DMS53 (cell line): ENCODE results near the gene SPON2.

Experiments used
- DNase-seq: peaks from one replicate; lab custom pipeline; 2025; lab: John Stamatoyannopoulos, UW

The SPON2 gene

DNA sequence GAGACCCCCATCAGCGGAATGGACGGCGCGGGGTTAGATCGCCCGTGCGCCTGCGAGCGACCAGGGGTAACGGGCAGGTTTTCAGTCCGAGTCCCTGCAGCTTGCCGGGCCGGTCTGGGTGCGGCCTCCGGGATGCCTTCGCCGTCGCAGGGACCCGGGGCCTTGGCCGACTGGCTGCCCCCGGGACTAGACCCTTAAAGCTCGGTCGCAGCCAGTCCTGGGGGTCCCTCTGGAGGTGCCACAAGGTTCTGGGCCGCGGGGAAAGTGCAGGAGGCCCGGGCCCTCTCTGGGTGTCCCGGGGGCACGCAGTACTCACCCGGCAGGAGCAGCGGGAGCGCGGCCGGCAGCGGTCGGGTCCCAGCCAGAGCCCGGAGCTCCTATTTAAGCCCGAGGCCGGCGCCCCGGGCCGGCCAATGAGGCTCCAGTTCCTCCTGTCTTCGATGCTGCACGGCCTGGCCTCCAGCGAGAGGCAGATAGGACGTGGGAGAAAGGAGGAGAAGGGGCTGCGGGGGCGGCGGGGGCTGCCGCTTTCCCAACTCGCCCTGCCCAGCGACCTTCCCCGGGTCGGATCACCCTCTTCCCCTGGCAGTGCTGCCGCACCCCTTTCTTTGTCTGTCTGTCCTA is at the start of gene SPON2:
Gene SPON2 (minus strand): TSS at position 356 of the 624 bp plus-strand sequence.
- peak; percentile 49 for DNase-seq

- DNase-seq: no peak
Measured at GRCh38 chr4:1221155-1221870, 48.9 kb upstream of the SPON2 start.

DNA sequence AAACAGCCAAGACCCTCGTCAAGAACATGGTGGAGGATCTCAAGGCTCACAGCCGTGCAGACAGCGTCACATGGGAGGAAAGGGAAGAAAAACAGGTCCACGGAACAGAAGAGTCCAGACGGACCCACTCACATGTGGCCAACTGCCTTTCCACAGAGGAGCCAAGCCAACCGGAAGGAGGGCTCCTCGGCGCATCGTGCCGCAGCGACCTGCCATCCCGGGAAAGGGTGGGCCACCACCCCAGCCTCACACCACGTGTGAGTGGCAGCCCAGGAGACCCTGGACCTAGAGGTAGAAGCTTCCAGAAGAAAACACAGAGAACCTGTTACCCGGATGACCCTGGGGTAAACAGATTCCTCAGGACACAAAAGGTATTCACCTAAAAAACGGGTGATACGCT is 48.2 kb upstream of the SPON2 start:
- no peak for DNase-seq

DNA sequence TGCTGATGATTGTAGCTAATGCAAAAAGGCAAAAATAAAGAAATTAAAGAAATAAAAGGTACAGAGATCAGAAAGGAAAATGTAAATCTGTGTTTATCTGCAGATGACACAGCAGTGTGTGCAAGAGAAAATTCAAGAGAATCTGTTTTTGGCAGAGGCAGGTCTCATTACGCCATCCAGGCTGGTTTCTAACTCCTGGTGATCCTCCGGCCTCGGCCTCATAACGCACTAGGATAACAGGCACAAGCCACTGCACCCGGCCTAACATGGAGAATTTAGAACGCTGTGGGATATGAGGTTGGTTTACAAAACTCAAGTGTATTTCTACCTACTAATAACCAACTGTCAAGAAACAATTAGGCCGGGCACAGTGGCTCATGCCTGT is 47.2 kb upstream of the SPON2 start:
- no peak for DNase-seq

GRCh38 chr4:1218634-1219565 is 46.5 kb upstream of the SPON2 start:
- no peak for DNase-seq

- DNase-seq: no peak
Measured at GRCh38 chr4:1217366-1217765, 45.0 kb upstream of the SPON2 start.

DNA sequence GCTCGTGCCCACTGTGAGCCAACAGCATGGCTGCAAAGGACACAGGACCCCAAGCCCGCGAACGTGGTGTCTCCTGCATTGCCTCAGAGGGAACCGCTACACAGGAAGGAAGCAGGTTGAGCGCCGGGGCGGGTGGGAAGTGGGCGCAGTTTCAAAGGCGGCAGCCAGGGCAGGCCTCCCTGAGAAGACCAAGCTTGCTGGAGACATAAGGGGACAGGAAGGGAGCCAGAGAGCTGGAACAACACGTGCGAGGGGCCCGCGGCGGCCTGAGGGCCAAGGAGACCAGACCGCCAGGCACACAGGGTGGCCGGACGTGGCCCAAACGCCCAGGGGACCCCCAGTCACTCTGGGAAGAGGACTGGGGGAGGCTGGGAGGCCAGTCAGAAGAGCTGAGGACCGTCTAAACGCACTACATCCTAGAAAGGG is 44.5 kb upstream of the SPON2 start:
- no peak for DNase-seq

GRCh38 chr4:1216076-1216614 is 43.8 kb upstream of the SPON2 start:
- no peak for DNase-seq

- no peak for DNase-seq
Measured at GRCh38 chr4:1215141-1216075, 43.0 kb upstream of the SPON2 start.

DNA sequence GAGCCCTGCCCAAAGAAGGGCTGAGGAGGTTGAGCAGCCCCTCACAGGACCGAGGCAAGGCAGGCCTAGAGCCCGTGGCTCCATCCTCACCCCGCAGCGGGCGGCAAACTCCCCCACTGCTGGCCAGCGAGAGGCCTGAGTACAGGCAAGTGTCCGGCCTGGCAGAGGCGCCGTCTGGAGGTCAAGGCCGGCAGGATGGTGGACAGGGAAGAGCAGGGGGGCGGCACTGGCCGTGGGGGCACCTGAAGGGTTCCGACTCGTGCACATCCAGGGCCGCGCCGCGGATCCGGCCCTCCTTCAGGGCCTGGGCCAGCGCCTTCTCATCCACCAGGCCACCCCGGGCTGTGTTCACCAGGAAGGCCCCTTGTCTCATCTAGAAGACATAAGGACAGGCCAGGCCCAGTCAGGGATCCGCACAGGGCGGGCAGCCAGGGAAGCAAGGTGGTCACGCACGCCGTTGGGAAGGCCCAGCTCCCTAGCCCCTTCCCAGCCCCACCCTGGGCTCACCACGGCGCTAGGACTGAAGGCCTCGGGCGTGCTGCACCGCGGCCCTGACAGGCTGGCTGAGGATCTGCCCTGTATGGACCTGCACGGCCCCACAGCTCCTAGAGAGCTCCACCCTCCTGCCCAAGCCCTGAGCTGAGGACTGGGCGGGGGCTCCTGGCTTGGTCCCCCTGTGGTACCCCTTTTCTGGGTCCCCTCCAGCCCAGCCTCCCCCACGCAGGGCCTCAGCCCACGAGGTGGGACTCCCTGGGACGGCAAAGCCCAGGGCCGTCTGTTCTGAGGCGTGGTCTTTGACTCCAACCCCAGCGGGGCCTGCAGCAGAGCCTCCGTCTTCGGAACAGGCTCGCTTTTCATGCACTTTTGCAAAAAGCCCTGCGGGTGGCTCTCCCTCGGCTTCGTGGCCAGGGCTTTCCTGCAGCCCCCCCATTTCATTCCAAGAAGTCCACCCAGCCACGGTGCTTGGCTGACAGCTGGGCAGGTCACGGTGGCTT is 42.0 kb upstream of the SPON2 start:
- DNase-seq: no peak

- no peak for DNase-seq
Measured at GRCh38 chr4:1213336-1213995, 41.1 kb upstream of the SPON2 start.

- DNase-seq: no peak
Measured at GRCh38 chr4:1212546-1213335, 40.4 kb upstream of the SPON2 start.

DNA sequence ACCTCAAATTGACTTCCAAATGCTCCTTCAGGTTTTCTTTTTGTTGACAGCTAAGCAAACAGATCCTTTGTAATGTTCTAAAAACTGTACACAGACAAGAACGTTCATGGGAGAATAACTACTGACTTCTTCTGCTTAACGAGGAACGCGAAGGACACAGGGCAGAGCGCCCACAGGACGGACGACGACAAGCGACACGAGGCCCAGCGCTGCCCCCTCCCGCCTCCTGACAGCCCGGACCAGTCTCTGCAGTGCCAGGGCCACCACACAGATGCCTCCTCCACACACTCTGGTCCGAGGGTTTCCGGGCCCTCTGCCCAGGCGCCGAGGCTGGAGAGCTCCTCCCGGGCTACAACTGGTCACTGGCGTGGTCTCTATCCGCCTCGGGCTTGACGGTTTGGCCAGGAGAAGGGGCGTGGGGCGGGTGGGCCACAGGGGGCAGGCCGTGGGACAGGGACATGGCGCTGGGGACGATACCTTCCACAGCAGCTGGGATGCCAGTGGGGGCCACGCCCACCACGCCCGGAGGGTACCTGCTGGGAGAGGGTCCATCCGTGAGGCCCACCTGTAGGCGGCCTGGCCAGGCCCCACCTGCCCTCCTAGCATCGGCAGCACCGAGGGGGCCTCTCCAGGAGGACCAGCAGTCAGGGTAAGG is 39.6 kb upstream of the SPON2 start:
- DNase-seq: no peak

GRCh38 chr4:1211371-1211770 is 39.0 kb upstream of the SPON2 start:
- no peak for DNase-seq

DNA sequence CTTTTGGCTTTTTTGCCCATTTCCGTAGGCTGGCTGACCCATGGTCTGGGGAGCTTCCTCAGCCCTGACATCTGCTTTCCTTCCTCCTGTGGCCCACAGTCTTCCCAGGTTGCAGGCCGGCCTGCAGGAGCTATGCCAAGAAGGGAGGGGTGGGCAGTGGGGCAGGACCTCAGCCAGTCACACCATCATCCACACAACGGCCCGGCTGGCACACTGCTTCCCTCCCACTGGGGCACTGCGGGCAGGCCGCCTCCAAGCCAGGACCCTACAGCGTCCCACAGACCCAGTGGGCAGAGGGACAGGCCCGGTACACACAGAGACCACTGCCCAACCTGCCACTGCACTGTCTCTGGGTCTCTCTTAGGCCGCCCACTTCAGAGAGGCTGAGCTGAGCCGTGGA is 38.6 kb upstream of the SPON2 start:
- DNase-seq: no peak

DNA sequence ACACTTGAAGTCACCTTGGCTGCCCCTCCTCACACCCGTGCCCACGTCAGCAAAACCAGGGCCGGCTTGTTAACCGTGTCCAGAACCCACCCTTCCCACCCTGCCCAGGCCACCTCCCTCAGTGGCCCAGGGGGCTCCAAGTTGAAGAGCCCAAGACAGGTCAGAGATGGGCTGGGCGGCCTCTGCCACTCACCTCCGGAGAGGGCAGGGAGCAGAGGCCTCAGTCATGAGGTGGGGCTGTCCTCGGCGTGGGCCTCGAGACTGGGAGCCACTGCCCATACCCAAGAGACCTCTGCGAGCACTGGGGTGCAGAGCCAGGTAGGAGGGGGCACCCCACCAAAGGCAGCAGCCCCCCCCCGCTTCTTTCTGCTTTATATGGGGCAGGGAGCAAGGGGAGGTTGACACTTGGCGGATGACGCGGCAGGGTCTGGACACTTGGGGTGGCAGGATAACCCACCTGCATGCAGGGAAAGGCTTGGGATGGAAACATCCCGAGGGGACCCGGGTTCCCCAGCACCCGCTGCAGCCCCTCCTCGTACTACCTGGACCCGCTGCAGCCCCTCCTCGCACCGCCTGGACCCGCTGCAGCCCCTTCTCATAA is 38.0 kb upstream of the SPON2 start:
- no peak for DNase-seq

DNA sequence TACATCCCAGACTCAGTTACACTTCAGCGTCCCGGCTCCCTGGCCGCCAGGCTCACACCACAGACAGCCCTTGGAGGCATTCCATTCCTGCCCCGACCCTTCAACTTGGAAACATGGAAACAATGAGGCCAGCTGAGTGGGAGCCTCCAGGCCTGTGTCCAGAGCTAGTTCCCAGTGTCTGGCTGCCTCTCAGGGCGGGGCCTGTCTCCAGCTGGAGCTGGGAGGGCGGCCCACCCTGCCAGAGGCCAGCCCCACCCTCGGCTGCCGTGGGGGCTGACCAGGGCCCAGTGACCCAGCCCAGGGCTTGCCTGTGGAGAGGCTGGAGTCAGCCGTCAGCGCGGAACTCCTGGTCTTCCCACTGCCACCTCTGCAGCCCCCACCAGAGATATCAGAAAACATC is 37.4 kb upstream of the SPON2 start:
- no peak for DNase-seq
